HG03097 (cell line): ENCODE data around the gene RGL4.
"Not testable (repeated sequence)": the region's sequence is repeated elsewhere in the genome, so short reads cannot be mapped to it uniquely, and the experiment has no call there.

Experiments
- ATAC-seq: cut with Tn5 transposase; IDR thresholded peaks from one replicate; pipeline ENCODE4 v1.9.1; 2021; ENCODE audit not compliant: unreplicated experiment, low FRiP score

RGL4 gene

GRCh38 chr22:23728108-23728507, 37.3 kb downstream of the RGL4 start:
- not testable (repeated sequence) for ATAC-seq

GRCh38 chr22:23737696-23738095, 46.9 kb downstream of the RGL4 start:
- no peak for ATAC-seq

GRCh38 chr22:23742505-23743264, 51.9 kb downstream of the RGL4 start:
- ATAC-seq = no peak

GRCh38 chr22:23743303-23743705, 52.5 kb downstream of the RGL4 start:
- no peak for ATAC-seq

- ATAC-seq = no peak
These were observed 53.2 kb downstream of the RGL4 start for GRCh38 chr22:23744001-23744400.

- no peak for ATAC-seq
These were observed 53.7 kb downstream of the RGL4 start for GRCh38 chr22:23744485-23744884.

- ATAC-seq = no peak
These were observed 55.0 kb downstream of the RGL4 start for GRCh38 chr22:23745791-23746190.
